Common myeloid progenitor, CD34-positive (primary cell): Measurements from ENCODE around the gene CLPTM1L.

Experiments used
- CTCF ChIA-PET: fragments of 350-600 bp; sonication (Branson Sonifier 250); formaldehyde crosslinking; loops from one replicate; lab custom pipeline; 2021; ENCODE audit warnings: antibody characterized with exemption; lab: Charles Lee
- POLR2A ChIA-PET: fragments of 350-600 bp; sonication (Branson Sonifier 250); formaldehyde crosslinking; loops from one replicate; lab custom pipeline; 2021; ENCODE audit warnings: antibody characterized with exemption; lab: Charles Lee
- DNase-seq, 3 donors: peaks; one replicate each; pipeline versions ENCODE4 v3.0.0 to v3.0.0-alpha.2; 2013
- H3K27ac ChIP-seq, 2 experiments: 1 replicate in 1 of 2; 2 replicates in 1 of 2; pipeline ENCODE4 v1.7.0; 2013; ENCODE audit warnings: inconsistent platforms in 2 of 2, low read length in 2 of 2, mild to moderate bottlenecking in 2 of 2, low read depth in 1 of 2, moderate library complexity in 1 of 2; ENCODE audit not compliant: severe bottlenecking in 2 of 2, insufficient read depth in 1 of 2, poor library complexity in 1 of 2
- H3K27me3 ChIP-seq, 5 experiments: replicated peaks in 2 of 5; 1 replicate in 3 of 5; 2 replicates in 2 of 5; pipeline versions ENCODE4 v1.6.1 to v1.7.0; 2013; ENCODE audit warnings: low read length in 4 of 5, mild to moderate bottlenecking in 2 of 5, moderate library complexity in 2 of 5, inconsistent platforms in 1 of 5; ENCODE audit not compliant: insufficient read depth in 5 of 5, control insufficient read depth in 4 of 5
- H3K36me3 ChIP-seq, 4 experiments: 1 replicate in 2 of 4; 2 replicates in 2 of 4; pipeline versions ENCODE4 v1.6.1 to v1.7.0; 2013; ENCODE audit warnings: low read length in 3 of 4, control low read depth in 1 of 4, mild to moderate bottlenecking in 1 of 4; ENCODE audit not compliant: control insufficient read depth in 4 of 4, insufficient read depth in 4 of 4
- H3K4me1 ChIP-seq, 4 experiments: 1 replicate in 3 of 4; 2 replicates in 1 of 4; pipeline versions ENCODE4 v1.6.1 to v1.7.1; 2013; ENCODE audit warnings: low read length in 3 of 4, mild to moderate bottlenecking in 3 of 4, control low read depth in 1 of 4, inconsistent platforms in 1 of 4, moderate library complexity in 1 of 4; ENCODE audit not compliant: control insufficient read depth in 4 of 4, insufficient read depth in 4 of 4; ENCODE audit errors: control extremely low read depth in 1 of 4
- H3K4me3 ChIP-seq, 7 experiments: 1 replicate in 4 of 7; 2 replicates in 3 of 7; pipeline versions ENCODE4 v1.5.1 to v1.7.0; 2013; ENCODE audit warnings: mild to moderate bottlenecking in 7 of 7, low read length in 6 of 7, moderate library complexity in 6 of 7, inconsistent platforms in 2 of 7, low read depth in 2 of 7, control low read depth in 1 of 7; ENCODE audit not compliant: insufficient read depth in 4 of 7, control insufficient read depth in 1 of 7; ENCODE audit errors: extremely low read depth in 1 of 7
- H3K9me3 ChIP-seq, 5 experiments: 1 replicate in 4 of 5; 2 replicates in 1 of 5; pipeline versions ENCODE4 v1.6.1 to v1.7.1; 2013; ENCODE audit warnings: low read length in 4 of 5, mild to moderate bottlenecking in 2 of 5, inconsistent platforms in 1 of 5, low read depth in 1 of 5, moderate library complexity in 1 of 5; ENCODE audit not compliant: control insufficient read depth in 4 of 5, insufficient read depth in 2 of 5; ENCODE audit errors: control extremely low read depth in 1 of 5
- WGBS: methylation state at CpG from one replicate; pipeline ENCODE4 v1.1.5; 2013; ENCODE audit not compliant: insufficient coverage; 5-methylcytosine and 5-hydroxymethylcytosine counted together

Gene CLPTM1L

DNA sequence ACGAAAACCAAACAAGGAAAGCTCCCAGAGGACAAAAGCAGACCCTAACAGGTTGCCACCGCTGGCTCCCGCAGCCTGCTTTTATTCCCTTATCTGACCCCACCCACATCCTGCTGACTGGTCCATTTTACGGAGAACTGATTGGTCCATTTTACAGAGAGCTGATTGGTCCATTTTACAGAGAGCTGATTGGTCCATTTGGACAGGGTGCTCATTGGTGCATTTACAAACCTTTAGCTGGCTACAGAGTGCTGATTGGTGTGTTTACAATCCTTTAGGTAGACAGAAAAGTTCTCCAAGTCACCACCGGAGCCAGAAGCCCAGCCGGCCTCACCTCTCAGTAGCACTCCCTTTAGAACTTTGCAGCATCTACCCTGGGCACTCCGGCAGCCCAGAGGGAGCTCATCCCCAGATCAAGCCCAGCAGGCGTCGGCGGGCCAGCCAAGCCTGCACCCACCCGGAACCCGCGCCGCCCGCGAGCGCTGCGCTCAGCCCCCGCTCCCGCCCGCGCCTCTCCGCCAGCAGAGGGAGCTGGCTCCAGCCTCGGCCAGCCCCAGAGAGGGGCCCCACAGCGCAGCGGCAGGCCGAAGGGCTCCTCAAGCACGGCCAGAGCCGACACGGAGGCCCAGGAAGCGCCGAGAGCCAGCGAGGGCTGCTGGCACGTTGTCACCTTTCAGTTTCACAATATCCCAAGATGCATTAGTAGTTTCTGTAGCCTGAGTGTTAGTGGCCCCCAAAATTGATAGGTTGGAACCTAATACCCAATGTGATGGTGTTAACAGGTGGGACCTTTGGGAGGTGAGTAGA lies 35.3 kb upstream of the CLPTM1L start:
- Histone ChIP-seq H3K36me3 (no peaks in the 10 kb centered on the region), H3K4me3 (peak overlapping the region in 2 of 7 experiments; percentile 36 to 42), H3K4me1 (peaks cover 0 to 8% (median 2%) of the 10 kb centered on the region in 4 experiments), H3K27me3 (peaks cover 0 to 38% (median 10%) of the 10 kb centered on the region in 5 experiments), H3K9me3 (peaks cover 0 to 18% (median 10%) of the 10 kb centered on the region in 5 experiments), H3K27ac (no peak overlapping the region)
- CTCF ChIA-PET: interaction anchor here (0.7 to 1.7 kb wide), 9 partner anchors 18 to 478 kb away, joined by 3 to 11 read pairs (median 4); partner anchors contain the start of gene CLPTM1L
- DNase-seq: peak; percentile 44 to 79 (median 73)
- 10% methylated on average over 29 of the region's 34 CpGs for WGBS
- POLR2A ChIA-PET: interaction anchor here (1.3 kb wide), 1 partner anchor 35 kb away, joined by 4 read pairs; the partner anchor contains the start of gene CLPTM1L

DNA sequence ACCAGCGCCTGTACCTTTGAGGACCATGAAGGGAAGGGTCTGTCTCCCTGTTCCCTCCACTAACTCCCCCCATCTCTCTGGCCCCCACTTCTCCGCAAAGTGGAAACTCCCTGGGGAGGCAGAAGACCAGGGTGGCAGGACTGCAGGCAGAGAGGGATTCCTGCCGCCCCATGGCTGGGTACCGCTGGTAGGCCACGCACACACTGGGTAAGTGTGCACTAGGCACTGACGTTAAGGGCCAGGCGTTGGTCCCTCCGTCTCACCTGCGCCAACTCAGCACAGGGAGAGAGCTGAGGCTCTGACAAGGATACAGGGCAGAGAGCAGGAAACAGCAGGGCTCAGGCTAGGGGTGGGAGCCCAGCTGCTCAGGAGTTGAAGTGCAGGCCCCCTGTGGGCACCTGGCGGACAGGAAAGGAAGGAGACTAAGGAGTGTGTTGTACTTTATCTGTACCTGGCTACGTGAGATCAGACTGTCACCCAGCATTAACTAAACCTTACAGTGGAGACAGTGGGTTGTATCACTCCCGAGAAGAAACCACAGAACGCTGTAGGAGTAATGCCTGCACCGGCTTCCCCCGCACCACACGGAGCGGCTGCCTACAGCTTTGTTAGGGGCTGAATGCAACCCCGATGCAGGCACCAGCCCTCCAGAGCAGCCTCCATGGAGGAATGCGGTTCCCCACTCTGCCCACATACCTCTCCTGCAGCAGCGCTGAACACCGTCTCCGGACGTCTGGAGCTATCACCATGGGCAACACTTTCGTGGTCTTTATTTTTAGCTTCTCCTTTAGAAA lies 34.2 kb upstream of the CLPTM1L start:
- H3K4me1 ChIP-seq: peaks cover 0 to 8% (median 2%) of the 10 kb centered on the region in 4 experiments
- peaks cover 0 to 48% (median 9%) of the 10 kb centered on the region in 5 experiments for H3K27me3 ChIP-seq
- H3K4me3 ChIP-seq: no peak overlapping the region
- no peaks in the 10 kb centered on the region for H3K36me3 ChIP-seq
- WGBS: 98% methylated on average over 21 of the region's 24 CpGs
- CTCF ChIA-PET: interaction anchor here (0.7 to 1.7 kb wide), 8 partner anchors 15 to 477 kb away, joined by 3 to 11 read pairs (median 4); no protein-coding TSS in a partner anchor
- POLR2A ChIA-PET: no interaction called here
- no peak for DNase-seq
- peaks cover 0 to 18% (median 10%) of the 10 kb centered on the region in 5 experiments for H3K9me3 ChIP-seq
- H3K27ac ChIP-seq: no peak overlapping the region

DNA sequence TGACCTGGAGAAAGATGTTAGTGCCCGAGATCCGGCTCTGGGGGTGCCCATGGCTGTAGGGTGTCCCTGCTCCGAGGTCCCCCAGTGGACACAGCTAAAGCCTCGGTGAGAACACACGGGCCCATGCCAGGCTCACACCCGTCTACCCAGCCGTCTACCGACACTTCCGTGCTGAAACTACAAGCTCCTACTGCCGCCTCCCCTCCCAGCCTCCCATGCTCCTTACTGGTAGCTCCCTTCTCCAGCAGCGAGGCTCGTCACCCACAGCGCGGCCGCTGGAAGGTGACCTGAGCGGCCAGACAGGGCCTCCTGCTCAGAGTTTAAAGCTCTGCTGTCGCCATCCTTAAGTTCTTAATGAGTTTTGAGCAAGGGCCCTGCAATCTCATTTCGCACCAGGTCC lies 33.2 kb upstream of the CLPTM1L start:
- ChIA-PET POLR2A (interaction anchor here (0.7 kb wide), 1 partner anchor 7 kb away, joined by 3 read pairs; no protein-coding TSS in a partner anchor), CTCF (interaction anchor here (1.0 kb wide), 1 partner anchor 14 kb away, joined by 3 read pairs; no protein-coding TSS in a partner anchor)
- Histone ChIP-seq H3K4me3 (no peak overlapping the region), H3K4me1 (peaks cover 0 to 8% (median 2%) of the 10 kb centered on the region in 4 experiments), H3K9me3 (peaks cover 0 to 18% (median 10%) of the 10 kb centered on the region in 5 experiments), H3K27ac (no peak overlapping the region), H3K36me3 (no peaks in the 10 kb centered on the region), H3K27me3 (peaks cover 0 to 49% (median 9%) of the 10 kb centered on the region in 5 experiments)
- no peak for DNase-seq
- 96% methylated on average over 8 of the region's 18 CpGs for WGBS

DNA sequence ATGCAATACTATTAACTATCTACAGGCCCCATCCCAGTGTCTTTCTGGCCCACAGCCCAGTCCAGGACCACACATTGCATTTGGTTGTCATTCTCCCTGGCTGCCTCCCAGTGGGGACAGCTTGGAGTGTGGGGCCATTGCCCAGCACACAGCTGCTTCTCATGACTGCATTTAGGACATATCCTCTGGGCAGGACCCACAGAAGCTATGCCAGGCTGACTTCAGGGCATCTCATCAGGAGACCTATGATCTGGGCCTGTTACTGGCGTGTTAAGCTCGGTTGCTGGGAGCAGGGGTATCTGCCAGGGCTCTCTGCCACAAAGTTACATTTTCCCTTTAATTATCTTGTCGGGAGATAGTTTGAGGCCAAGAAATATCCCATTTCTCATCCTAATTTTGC lies 32.1 kb upstream of the CLPTM1L start:
- Histone ChIP-seq H3K9me3 (peaks cover 0 to 18% (median 10%) of the 10 kb centered on the region in 5 experiments), H3K4me1 (peaks cover 0 to 8% (median 2%) of the 10 kb centered on the region in 4 experiments), H3K27me3 (peaks cover 0 to 52% (median 6%) of the 10 kb centered on the region in 5 experiments), H3K4me3 (no peak overlapping the region), H3K36me3 (no peaks in the 10 kb centered on the region), H3K27ac (no peak overlapping the region)
- CTCF ChIA-PET: no interaction called here
- POLR2A ChIA-PET: interaction anchor here (0.6 kb wide), 1 partner anchor 101 kb away, joined by 4 read pairs; no protein-coding TSS in a partner anchor
- DNase-seq: no peak
- 97% methylated on average over 3 of the region's 3 CpGs for WGBS

DNA sequence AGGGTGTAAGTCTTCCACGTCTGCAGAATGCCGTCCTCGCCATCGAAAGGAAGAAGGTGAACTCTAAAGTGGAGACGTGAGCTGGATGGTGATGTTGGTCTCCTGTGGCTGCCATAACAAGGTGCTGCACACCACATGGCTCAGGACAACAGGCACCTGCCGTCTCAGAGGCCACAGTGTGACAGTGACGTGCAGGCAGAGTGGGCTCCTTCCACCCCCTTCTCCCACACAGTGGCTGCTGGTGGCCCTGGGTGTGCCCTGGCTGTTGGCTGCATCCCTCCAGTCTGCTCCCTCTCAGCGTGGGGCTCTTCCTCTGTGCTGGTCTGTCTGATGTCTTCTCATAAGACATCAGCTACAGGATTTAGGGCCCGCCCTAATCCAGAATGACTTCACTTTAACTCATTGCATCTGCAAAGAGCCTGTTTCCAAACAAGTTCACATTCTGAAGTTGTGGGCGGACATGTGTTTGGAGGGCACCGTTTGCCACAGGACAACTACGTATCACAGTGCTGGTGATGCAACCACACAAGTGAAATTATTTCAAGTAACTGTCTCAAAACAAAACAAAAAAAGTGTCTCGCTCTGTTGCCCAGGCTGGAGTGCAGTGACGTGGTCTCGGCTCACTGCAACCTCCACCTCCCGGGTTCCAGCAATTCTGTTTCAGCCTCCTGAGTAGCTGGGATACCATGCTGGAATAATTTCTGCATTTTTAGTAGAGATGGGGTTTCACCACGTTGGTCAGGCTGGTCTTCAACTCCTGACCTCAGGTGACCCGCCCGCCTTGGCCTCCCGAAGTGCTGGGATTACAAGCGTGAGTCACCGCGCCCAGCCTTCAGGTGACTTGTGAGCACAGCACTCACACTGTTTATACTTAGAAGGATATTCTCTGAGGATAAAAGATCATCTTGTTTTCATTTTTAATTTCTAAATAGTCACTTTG lies 31.2 kb upstream of the CLPTM1L start:
- Histone ChIP-seq H3K27ac (no peak overlapping the region), H3K4me1 (peaks cover 0 to 8% (median 2%) of the 10 kb centered on the region in 4 experiments), H3K9me3 (peaks cover 0 to 18% (median 10%) of the 10 kb centered on the region in 5 experiments), H3K36me3 (no peaks in the 10 kb centered on the region), H3K4me3 (no peak overlapping the region), H3K27me3 (peaks cover 0 to 52% (median 6%) of the 10 kb centered on the region in 5 experiments)
- 79% methylated on average over 13 of the region's 23 CpGs for WGBS
- CTCF ChIA-PET: no interaction called here
- DNase-seq: no peak
- POLR2A ChIA-PET: interaction anchor here (0.6 kb wide), 1 partner anchor 102 kb away, joined by 4 read pairs; no protein-coding TSS in a partner anchor

DNA sequence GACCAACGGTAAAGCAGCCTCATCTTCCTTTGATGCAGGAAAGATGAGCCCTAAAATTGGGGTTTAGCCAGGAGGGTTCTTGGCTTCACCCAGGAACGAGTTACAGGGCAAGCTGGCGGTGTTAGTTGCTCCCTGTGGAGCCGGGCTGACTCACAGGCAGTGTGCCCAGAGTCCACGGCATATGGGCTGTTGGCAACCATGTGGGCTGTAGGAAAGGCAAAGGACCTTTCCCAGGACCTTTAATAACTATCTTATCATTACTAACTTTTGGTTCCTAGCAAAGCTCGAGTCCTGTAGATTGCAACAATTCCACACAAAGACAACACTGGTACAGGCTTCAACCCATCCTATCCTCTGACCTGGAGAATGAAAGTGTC lies 29.8 kb upstream of the CLPTM1L start:
- peaks cover 0 to 16% (median 8%) of the 10 kb centered on the region in 5 experiments for H3K9me3 ChIP-seq
- H3K27me3 ChIP-seq: peaks cover 0 to 40% (median 6%) of the 10 kb centered on the region in 5 experiments
- ChIA-PET CTCF (interaction anchor here (1.0 kb wide), 1 partner anchor 320 kb away, joined by 3 read pairs; no protein-coding TSS in a partner anchor), POLR2A (no interaction called here)
- DNase-seq: no peak
- no peaks in the 10 kb centered on the region for H3K4me1 ChIP-seq
- WGBS: 92% methylated on average over 5 of the region's 6 CpGs
- H3K36me3 ChIP-seq: no peaks in the 10 kb centered on the region
- H3K27ac ChIP-seq: no peak overlapping the region
- H3K4me3 ChIP-seq: no peak overlapping the region
